PC-3 (cell line): ENCODE results near the gene SLC24A3.

Experiments
- EZH2phosphoT487 ChIP-seq: fragments of 300-600 bp; sonication (generic); IDR thresholded peaks from 2 replicates; pipeline ENCODE4 v1.6.1; 2018; ENCODE audit warnings: mild to moderate bottlenecking, antibody characterized with exemption, low read length, borderline replicate concordance
- TF ChIP-seq, protein P1 (sequence below): fragments of 300-600 bp; sonication (generic); conservative IDR thresholded peaks from 2 replicates; pipeline ENCODE4 v1.5.1; 2017; ENCODE audit warnings: antibody characterized with exemption, low read depth, mild to moderate bottlenecking, low read length

GRCh38 chr20:19603376-19603750 lies 390.9 kb downstream of the SLC24A3 start:
- TF ChIP-seq, protein P1, sequence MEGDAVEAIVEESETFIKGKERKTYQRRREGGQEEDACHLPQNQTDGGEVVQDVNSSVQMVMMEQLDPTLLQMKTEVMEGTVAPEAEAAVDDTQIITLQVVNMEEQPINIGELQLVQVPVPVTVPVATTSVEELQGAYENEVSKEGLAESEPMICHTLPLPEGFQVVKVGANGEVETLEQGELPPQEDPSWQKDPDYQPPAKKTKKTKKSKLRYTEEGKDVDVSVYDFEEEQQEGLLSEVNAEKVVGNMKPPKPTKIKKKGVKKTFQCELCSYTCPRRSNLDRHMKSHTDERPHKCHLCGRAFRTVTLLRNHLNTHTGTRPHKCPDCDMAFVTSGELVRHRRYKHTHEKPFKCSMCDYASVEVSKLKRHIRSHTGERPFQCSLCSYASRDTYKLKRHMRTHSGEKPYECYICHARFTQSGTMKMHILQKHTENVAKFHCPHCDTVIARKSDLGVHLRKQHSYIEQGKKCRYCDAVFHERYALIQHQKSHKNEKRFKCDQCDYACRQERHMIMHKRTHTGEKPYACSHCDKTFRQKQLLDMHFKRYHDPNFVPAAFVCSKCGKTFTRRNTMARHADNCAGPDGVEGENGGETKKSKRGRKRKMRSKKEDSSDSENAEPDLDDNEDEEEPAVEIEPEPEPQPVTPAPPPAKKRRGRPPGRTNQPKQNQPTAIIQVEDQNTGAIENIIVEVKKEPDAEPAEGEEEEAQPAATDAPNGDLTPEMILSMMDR = no peak
- TF ChIP-seq EZH2phosphoT487 = no peak
